LHCN-M2 (cell line): Measurements from ENCODE around the gene GPRC5C. TPM values are rescaled to one million over a fixed set of nuclear protein-coding genes. Genes with fewer than 3 reads are reported as not detected.

Experiments used
- DNase-seq: peaks from one replicate; pipeline ENCODE4 v3.0.0-alpha.2; 2012; ENCODE audit warnings: low read depth
- polyA plus RNA-seq: library from polyadenylated mRNA; unstranded; fragments of >200 nt; gene quantifications from one replicate; pipeline ENCODE4 v1.2.1, GENCODE V29; 2012; ENCODE audit warnings: missing spikeins
- total RNA-seq: library from RNA; depleted of rRNA; stranded (reverse); fragments of >200 nt; gene quantifications from 2 replicates; pipeline ENCODE4 v1.2.3, GENCODE V29; 2014; rRNA removed

Gene GPRC5C, protein sequence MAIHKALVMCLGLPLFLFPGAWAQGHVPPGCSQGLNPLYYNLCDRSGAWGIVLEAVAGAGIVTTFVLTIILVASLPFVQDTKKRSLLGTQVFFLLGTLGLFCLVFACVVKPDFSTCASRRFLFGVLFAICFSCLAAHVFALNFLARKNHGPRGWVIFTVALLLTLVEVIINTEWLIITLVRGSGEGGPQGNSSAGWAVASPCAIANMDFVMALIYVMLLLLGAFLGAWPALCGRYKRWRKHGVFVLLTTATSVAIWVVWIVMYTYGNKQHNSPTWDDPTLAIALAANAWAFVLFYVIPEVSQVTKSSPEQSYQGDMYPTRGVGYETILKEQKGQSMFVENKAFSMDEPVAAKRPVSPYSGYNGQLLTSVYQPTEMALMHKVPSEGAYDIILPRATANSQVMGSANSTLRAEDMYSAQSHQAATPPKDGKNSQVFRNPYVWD
- total RNA-seq, result not detected in 2 replicates
- not detected for polyA plus RNA-seq

DNA sequence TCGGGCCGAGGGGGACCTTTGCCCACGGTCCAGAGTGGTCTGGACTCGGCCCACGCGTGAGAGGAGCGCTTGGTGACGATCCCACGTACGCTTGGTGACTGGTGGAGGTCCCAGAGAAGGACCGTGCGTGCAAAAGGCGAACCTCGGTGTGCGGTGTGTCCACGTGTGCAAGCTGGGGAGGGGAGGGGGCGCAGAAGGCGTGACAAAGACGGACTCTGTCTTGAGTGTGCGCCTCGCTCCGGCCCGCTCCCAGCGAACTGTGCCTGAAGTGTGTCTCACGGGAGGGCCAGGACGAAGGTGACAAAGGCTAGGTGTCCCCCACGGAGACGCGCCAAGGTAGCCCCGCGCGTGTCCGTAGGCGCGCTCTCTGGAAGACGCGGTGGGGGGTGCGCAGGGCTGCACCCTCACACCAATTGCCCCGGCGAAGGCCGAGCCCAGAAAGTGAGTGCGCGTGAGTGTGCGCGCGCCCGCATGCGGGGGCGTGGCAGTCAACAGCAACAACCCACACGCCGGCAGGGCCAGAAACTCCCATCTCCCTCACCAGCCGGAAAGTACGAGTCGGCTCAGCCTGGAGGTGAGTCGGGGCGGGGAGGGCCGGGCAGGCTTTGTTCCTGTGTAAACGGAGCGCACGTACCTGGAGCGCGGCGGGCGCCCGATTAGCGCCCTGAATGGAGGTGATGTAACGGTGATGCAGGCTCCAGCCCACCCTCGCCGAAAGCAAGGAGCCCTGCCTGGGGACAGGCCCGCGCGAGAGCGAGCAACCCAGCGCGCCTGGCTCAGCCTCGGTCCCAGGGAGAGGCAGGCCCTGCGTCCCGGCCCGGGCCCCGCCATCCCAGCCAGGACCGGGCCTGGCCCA lies at the start of gene GPRC5C:
TSS of gene GPRC5C (plus strand) at position 521 of the 856 bp plus-strand sequence. CDS start 7,689 bp downstream, outside the sequence.
- no peak for DNase-seq

DNA sequence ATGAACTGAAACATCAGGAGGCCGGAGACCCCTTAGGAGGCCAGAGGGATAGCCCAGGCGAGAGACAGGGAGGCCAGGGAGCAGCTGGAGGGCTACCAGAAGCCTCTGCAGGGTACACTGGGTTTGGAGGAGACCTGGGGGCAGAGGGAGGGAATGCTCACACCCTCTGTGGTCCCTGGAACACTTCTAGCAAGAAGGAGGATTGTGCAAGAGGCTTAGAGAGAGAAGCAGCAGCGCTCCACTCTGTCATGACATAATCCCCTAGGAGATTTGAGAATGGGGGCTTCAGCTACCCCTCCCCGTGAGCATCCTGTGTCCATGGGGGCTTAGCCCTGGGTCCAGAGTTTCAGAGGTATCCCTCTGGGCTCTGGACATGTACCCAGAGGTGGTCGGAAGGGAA lies 48.7 kb upstream of the GPRC5C start:
- no peak for DNase-seq

DNA sequence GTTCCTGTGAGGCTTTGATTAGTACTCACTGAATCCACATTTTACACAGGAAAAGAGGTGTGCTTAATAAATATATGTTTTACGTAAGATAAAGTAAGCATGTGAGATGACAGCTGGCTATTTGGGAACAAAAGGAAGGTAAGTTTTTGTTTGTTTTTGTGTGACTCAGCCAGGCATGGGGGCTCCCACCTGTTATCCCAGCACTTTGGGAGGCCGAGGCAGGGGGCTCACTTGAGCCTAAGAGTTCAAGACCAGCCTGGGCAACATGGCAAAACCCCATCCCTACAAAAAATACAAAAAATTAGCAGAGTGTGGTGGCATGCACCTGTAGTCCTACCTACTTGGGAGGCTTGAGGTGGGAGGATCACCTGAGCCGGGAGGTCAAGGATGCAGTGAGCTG lies 46.7 kb upstream of the GPRC5C start:
- no peak for DNase-seq

DNA sequence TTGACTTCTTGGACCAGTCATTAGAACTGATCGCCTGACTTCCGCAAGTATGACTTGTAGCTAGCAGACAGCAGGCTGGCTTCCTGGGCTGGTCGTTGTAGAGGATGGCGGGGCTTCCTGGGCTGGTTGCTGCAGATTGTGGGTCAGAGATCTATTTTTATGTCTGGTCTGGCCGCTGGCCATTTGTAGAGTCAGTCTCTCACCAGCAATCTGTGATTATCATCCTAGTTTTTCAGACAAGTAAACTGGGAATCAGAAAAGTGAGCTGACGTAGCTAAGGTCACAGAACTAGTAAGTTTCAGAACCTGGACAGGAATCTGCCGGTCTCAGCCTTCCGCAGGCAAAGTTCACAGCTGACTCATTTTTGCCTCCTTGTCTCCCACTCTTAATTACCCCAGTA lies 45.5 kb upstream of the GPRC5C start:
- DNase-seq, result no peak

DNA sequence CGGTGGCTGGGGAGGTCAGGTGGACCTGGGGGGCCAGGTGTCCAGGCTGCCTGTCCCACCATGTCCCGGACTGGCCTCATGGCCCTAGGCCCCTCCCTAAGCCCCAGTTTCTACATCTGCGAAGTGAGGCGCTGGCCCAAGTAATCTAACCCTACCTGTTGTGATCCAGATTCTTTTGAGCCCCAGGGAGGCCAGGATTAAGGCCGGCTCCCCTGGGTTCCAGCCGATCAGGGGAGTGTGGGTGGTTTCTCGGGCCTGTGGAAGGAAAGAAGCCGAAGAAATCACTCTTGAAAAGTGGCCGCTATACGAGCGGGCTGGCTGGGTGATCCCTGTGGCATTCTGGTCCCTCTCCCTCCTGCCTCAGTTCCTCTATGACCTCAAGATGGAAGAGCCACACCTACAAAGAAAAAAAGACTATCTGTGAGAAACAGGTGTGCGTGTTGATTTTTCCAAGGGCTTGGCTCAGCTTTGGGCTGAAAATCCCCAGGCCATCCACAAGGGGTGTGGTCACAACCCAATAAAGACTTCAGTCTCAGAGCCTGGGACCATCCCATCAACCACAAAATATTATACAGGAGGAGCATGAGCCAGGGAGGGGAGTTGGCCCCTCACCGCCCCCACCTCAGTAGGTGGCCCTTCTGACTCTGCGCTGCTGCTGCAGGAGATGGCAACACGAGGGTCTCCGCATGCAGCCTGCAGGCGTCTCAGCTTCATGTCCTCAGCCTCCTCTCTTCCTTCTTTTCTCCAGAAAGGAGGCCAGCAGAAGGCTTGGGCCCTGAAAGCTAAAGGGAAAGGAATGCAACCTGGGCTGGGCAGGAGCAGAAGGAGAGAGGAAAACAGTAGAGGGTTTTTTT lies 44.3 kb upstream of the GPRC5C start:
- DNase-seq, result no peak

DNA sequence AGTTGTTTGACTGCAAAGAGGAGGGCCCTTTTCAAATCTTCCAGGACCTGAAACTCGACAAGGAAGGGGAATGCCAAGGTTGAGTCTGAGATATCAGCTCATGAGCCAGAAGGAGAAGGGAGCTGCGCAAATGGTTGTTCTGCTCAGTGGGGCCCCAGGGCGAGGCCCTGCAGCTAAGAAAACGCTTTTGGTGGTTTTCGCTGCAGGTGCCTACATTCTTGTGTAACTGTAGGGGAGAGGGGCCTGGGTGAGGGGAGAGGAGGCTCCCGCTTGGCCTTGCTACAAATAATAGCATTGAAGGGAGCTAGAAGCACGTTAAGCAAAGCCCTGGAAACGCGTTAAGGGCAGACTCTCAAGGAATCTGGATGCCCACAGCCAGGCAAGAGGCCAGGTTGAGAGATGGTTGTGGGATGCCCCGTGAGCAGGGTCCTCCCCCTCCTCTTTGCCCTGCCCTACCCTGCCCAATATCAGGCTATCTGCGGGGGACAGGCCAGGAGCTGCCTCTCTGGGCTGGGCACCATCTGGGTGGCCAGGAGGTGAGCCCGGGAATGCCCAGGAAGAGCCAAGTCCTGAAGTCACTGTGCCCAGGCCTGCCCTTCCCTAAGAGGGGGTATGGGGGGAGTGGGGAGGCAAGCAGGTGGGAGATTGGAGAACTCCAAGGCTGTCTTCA lies 42.7 kb upstream of the GPRC5C start:
- DNase-seq, result no peak

DNA sequence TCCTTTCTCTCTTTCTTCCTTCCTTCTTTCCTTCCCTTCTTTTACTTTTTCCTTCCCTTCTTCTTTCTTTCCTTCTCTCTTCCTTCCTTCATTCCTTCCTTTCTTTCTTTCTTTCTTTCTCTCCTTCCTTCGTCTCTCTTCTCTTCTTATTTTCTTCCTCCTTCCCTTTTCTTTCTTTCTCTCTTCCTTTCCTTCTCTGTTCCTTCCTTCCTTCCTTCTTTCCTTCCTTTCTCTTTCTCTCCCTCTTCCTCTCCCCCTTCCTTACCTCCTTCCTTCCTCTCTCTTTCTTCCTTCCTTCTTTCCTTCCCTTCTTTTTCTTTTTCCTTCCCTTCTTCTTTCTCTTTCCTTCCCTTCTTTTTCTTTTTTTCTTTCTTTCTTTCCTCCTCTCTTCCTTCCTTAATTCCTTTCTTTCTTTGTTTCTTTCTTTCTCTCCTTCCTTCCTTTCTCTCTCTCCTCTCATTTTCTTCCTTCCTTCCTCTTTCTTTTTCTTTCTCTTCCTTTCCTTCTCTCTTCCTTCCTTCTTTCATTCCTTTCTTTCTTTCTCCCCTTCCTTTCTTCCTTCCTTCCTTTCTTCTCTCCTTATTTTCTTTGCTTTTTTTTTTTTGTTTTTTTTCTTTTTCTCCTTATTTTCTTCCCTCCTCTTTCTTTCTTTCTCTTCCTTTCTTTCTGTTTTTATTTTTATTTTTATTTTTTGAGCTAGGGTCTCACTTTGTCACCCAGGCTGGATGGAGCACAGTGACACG lies 41.8 kb upstream of the GPRC5C start:
- DNase-seq, result no peak

DNA sequence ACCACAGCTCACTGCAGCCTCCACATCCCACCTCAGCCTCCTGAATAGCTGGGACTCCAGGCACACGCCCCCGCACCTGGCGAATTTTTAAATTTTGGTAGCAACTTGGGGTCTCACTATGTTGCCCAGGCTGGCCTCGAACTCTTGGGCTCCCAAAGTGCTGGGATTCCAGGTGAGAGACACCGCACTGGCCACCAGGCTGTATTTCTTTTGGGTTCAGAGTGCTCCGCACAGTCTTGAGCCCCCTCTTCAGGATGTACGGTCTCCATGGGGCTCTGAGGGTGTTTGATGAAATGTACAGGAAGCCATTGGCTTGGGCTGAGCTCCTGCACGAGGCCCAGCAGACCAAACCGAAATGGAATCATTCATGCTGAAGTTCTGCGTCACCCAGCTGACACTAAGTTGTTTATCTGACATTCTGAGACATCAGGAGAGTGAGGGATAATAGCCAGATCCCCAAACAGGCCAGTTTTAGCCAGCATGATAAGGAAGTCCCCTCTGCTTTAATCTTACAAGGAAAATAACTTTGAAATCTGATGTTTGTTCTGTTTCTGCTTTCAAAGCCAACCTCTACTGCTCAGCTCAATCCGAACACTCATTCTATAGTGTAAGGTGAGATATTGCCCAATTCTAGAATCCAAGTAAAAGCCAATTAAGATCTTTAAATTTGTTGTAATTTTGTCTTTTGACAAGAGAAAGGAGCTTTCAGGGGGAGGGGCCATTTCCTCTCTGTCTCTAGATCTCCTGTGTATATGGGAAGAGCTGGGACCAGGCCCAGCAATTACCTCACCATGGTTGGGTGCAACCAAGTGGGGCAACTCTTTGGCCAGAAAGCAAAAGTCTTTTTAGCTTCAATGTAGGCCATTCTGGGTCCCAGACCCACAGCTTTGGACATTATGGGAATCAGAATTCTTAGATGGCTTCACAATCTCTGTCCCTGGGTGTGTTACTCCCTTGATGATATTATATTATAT lies 40.9 kb upstream of the GPRC5C start:
- no peak for DNase-seq

DNA sequence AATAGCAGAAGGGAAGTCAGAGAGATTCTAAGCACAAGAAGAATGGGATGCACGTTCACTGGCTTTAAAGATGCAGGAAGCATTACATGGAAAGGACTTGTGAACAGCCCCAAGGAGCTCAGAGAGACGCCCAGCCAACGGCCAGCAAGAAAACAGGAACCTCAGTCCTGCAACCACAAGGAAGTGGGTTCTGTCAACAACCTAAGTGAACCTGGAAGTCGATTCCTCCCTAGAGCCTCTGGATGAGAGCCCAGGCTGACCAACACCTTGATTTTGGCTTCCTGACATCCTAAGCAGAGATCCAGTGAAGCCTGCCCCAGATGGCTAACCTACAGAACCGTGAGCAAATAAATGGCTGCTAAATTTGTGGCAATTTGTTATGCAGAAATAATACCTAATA lies 40.1 kb upstream of the GPRC5C start:
- DNase-seq, result no peak

DNA sequence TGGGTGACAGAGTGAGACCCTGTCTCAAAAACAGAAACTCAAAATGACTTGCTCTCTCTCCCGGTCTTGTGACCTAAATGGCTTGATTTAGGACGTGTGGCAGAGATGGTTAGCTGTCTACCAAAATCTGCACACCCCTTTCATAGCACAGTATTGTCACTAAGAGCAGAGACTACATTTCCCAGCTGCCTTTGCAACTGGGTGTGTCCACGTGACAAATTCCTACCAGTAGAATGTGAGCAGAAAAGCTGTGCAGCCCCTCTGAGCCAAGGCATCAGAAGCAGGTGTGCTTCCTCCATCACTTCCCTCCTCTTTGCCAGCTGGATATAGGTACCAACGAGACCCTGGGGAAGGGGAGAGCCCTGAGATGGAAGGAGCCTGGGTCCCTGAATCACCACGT lies 39.0 kb upstream of the GPRC5C start:
- DNase-seq, result no peak

DNA sequence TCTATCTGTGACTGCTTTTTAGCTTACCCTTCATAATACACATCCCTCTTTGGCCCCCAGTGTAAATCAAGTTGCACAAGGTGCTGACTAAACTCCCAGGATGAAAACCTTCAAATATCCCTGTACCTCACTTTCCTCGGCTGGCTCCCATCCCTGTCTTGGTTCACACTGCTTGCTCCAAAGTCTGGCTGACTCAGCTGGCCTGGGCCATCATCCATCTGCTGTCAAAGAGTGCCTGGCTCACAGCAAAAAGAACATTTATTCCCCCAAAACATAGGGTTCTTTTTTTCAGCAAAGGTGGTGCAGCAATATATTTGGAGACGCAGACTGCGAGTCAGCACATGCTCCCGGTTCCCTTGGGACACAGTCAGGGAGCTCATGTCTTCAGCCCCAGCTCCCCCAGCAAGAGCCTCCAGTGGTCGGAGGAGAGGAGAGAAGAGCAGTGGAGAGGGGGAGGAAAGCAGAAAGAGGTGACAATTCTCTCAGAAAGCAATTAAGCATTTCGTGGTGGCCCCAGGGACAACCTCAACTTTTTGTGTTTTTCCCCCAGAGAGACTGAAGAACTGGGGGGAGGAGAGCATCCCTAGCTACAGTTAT lies 38.4 kb upstream of the GPRC5C start:
- DNase-seq, result no peak

DNA sequence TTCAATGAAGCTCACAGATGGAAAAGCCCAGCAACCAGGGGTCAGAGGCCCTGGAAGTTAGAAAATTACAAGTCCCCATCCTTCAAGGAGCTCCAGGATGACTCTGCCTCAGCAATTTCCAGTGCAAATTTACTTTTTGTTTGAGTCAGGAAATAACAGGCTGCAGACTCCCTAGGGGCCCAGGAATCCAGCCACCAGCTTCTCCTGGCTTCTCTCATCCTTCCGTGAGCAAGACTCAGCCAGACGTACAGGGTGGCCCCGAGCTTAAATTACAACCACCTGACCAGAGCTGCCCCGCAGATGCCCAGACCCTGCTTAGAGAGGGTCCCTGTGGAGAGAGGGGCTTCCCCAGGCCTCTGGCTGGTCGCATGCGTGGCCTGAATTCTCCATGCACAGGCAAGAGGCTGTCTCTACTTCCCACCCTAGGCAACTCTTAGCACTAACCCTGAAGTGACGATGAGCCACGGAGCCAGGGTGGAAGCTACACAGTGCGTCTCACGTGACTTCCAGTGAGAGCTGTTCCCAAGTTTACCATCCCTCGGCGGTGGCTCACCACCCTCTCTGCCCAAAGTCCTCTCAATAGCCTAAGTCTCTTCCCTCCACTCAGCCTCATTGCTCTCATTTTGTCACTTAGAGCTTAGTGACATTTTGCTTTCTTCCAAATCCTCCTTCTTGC lies 37.5 kb upstream of the GPRC5C start:
- DNase-seq, result no peak

DNA sequence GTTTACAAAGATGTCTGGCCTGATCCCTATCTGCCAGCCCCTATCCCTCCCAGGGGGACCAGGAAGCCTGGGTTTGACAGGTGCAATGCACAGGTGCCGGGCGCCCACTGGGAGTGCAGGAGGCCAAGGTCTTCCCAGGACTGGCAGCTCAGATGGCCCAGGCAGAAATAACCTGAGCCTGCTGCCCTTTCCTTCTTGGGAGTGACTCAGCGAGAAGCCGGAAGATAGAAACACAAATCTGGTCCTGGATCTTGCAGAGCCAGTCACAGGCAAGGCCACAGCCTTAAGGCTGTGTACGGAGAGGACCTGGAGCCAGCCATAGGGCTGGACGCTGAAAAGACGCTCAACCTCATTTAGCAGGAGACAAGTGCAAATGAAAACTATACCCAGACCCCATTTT lies 36.9 kb upstream of the GPRC5C start:
- no peak for DNase-seq

DNA sequence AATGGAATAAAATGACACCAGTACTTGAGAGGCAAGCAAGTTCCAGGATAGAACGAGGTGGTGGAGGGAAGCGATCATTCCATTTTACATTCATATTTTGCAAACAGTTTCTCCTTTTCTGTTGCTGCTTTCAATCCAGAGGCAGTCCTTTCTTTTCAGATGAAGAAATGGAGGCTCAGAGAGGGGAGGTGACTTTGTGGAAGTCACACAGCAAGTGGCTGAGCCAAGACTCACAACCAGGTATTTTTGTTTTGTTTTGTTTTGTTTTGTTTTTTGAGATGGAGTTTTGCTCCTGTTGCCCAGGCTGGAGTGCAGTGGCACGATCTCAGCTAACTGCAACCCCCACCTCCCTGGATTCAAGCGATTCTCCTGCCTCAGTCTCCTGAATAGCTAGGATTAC lies 35.3 kb upstream of the GPRC5C start:
- DNase-seq, result no peak

DNA sequence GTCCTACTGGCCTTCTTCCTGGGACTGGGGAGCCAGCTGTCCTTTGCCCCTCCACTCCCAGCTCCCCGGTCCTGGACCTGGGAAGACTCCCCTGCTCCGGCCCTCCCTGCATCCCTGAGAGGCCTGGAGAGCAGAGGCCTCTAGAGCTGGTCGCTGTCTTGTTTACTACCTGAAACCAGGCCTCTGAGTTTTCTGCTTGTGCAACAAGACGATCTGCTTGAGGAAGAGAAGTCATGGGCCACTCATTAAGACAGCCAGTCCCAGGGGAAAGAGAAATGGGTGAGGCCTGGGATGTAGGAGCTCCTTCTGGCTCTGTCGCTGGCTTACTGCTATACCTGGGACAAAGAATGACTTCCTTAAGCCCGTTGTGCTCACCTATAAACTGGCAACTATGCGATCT lies 29.8 kb upstream of the GPRC5C start:
- DNase-seq, result no peak

DNA sequence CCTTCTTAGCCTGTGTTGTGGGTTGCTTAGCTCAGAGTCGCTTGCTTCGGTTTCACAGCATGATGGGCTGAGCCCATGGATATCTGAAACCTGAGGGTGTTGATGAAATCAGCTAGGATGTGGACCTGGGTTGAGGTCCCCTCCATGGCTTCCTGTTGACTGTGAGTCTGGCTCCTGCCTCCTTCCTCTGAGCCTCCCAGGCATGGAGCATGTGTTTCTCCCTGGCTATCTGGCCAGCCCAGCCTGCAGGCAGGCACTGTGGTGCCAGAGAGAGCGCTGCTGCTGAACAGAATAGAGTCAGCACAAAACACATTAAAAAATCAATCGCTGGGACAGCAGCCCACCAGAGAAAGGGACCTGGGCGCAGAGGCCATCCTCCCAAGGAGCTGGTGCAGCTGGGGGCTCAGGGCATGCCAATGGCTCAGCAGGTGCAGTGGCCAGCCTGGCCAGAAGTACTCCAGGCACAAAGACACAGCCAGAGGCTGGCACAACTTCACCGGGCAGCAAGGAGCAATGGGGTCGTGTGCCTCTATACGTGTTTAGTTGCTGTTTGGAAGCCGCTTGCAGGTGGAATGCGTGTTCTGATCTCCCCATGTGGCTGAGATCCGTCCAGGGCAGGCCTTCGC lies 28.3 kb upstream of the GPRC5C start:
- no peak for DNase-seq

DNA sequence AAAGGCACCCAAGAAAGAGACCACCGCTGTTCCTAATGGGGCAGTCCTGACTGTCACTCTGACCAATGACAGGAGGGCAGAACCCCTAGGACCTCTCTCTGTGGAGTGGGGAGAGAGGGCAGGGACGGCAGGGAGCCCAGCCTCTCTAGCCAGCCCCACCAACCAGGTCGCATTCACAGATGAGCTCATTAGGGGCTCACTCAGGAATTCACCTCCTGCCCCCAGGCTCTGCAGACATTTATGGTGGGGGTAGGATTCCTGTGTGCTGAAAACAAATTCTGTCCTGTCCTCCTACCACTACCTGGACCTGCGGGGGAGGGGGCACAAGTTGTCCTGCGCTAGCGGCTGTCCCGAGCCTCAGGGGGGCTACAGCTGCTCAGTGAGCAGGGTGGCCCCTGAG lies 27.7 kb upstream of the GPRC5C start:
- DNase-seq, result no peak

DNA sequence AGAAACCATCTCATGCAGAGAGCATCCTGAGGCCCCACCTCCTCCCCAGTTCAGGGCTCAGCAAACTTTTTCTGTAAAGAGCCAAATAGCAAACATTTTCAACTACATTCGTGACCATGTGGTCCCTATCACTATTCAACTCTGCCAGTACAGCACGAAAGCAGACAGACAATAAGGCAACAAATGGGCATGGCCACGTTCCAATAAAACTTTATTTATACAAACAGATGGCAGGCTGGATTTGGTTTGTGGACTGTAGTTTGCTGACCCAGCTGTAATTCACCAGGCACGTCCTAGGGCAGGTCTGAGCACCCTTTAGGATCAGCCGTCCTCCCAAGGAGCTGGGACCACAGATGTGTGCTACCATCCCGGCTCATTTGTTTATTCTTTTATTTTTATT lies 27.1 kb upstream of the GPRC5C start:
- no peak for DNase-seq
